ENCODE results near the gene MYO18A. TPM values are rescaled to one million over a fixed set of nuclear protein-coding genes. Genes with fewer than 3 reads are reported as not detected.

MYO18A gene
- total and polyA plus RNA-seq, 10 of the 15 experiments (the other 5 are each of a cell fraction or from before 2014, with no cell fraction given) = 2.9 to 66.0 (median 24.5) TPM

- Histone ChIP-seq H3K4me2 (ENCODE audit: control insufficient read depth, insufficient read depth) (no peak overlapping the region), H3K4me1 (ENCODE audit: control insufficient read depth, insufficient read depth, low read length) (peaks cover 15% of the 10 kb centered on the region), H3K79me2 (ENCODE audit: control insufficient read depth, insufficient read depth, low read length) (no peaks in the 10 kb centered on the region), H3K9ac (ENCODE audit: control insufficient read depth, insufficient read depth, low read length) (no peak overlapping the region), H2AFZ (ENCODE audit: control insufficient read depth, low read depth, low read length) (no peak overlapping the region), H3K27me3 (replicated peaks in 1 of 2; ENCODE audit: control insufficient read depth in 2 of 2, insufficient read depth in 2 of 2, low read length in 1 of 2) (no peaks in the 10 kb centered on the region), H3K27ac (ENCODE audit: control insufficient read depth, insufficient read depth) (no peak overlapping the region), H3K4me3 (no peak overlapping the region), H3K9me3 (replicated peaks; ENCODE audit: control insufficient read depth, insufficient read depth, low read length) (no peaks in the 10 kb centered on the region), H3K36me3 (ENCODE audit: control insufficient read depth in 2 of 2, insufficient read depth in 2 of 2, low read length in 1 of 2) (no peaks in the 10 kb centered on the region), H4K20me1 (ENCODE audit: control insufficient read depth, insufficient read depth) (no peaks in the 10 kb centered on the region)
- no TSS peak for BruUV-seq (replicated peaks)
- intact Hi-C loops (cut with micrococcal nuclease; ENCODE audit: unreplicated experiment) = no loop called here
- RAD21 ChIA-PET (ENCODE audit: unreplicated experiment) = interaction anchor here (2.4 kb wide), 1 partner anchor 69 kb away, joined by 5 read pairs; no protein-coding TSS in a partner anchor
- SMC1A ChIA-PET (ENCODE audit: uncharacterized antibody, unreplicated experiment) = interaction anchor here (0.7 to 1.2 kb wide), 3 partner anchors 9 to 26 kb away, joined by 3 to 4 read pairs (median 3); no protein-coding TSS in a partner anchor
- POLR2A ChIA-PET = interaction anchor here (1.0 kb wide), 1 partner anchor 46 kb away, joined by 6 read pairs; no protein-coding TSS in a partner anchor
- in situ Hi-C loops (cut with MboI) = no loop called here
- DNase-seq (ENCODE audit: low read depth, low spot score) (no peak), FAIRE-seq (no peak), ATAC-seq (no peak)
- 36% methylated on average over 2 of the region's 2 CpGs for WGBS (ENCODE audit: insufficient coverage, insufficient replicate concordance, low lambda C conversion rate, missing lambda C conversion rate)
- CTCF ChIA-PET = interaction anchor here (1.0 to 6.3 kb wide), 7 partner anchors 12 to 76 kb away, joined by 3 to 52 read pairs (median 7); partner anchors contain the start of gene MYO18A
- TF ChIP-seq CHD2 (IDR thresholded peaks at IDR 0.05; ENCODE audit: borderline replicate concordance, low read depth, low read length) (no peak), NR2C1 (IDR thresholded peaks at IDR 0.05) (no peak), ETV6 (conservative IDR thresholded peaks at IDR 0.05 in 1 of 2, IDR thresholded peaks at IDR 0.05 in 1 of 2; ENCODE audit: borderline replicate concordance in 1 of 2, low read depth in 1 of 2) (no peak), ATF7 (IDR thresholded peaks at IDR 0.05; ENCODE audit: low read depth) (no peak), RCOR1 (conservative IDR thresholded peaks at IDR 0.05; ENCODE audit: low read depth, low read length) (no peak), GABPA (IDR thresholded peaks at IDR 0.05; ENCODE audit: low read depth) (no peak), EED (IDR thresholded peaks at IDR 0.05; ENCODE audit: low read depth) (no peak), BCLAF1 (IDR thresholded peaks at IDR 0.05) (no peak), SMAD5 (IDR thresholded peaks at IDR 0.05; ENCODE audit: low read depth) (no peak)
- TF ChIP-seq, protein P1, sequence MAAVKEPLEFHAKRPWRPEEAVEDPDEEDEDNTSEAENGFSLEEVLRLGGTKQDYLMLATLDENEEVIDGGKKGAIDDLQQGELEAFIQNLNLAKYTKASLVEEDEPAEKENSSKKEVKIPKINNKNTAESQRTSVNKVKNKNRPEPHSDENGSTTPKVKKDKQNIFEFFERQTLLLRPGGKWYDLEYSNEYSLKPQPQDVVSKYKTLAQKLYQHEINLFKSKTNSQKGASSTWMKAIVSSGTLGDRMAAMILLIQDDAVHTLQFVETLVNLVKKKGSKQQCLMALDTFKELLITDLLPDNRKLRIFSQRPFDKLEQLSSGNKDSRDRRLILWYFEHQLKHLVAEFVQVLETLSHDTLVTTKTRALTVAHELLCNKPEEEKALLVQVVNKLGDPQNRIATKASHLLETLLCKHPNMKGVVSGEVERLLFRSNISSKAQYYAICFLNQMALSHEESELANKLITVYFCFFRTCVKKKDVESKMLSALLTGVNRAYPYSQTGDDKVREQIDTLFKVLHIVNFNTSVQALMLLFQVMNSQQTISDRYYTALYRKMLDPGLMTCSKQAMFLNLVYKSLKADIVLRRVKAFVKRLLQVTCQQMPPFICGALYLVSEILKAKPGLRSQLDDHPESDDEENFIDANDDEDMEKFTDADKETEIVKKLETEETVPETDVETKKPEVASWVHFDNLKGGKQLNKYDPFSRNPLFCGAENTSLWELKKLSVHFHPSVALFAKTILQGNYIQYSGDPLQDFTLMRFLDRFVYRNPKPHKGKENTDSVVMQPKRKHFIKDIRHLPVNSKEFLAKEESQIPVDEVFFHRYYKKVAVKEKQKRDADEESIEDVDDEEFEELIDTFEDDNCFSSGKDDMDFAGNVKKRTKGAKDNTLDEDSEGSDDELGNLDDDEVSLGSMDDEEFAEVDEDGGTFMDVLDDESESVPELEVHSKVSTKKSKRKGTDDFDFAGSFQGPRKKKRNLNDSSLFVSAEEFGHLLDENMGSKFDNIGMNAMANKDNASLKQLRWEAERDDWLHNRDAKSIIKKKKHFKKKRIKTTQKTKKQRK (IDR thresholded peaks at IDR 0.05; ENCODE audit: low read depth, low read length) = no peak
- TF ChIP-seq, protein P2, sequence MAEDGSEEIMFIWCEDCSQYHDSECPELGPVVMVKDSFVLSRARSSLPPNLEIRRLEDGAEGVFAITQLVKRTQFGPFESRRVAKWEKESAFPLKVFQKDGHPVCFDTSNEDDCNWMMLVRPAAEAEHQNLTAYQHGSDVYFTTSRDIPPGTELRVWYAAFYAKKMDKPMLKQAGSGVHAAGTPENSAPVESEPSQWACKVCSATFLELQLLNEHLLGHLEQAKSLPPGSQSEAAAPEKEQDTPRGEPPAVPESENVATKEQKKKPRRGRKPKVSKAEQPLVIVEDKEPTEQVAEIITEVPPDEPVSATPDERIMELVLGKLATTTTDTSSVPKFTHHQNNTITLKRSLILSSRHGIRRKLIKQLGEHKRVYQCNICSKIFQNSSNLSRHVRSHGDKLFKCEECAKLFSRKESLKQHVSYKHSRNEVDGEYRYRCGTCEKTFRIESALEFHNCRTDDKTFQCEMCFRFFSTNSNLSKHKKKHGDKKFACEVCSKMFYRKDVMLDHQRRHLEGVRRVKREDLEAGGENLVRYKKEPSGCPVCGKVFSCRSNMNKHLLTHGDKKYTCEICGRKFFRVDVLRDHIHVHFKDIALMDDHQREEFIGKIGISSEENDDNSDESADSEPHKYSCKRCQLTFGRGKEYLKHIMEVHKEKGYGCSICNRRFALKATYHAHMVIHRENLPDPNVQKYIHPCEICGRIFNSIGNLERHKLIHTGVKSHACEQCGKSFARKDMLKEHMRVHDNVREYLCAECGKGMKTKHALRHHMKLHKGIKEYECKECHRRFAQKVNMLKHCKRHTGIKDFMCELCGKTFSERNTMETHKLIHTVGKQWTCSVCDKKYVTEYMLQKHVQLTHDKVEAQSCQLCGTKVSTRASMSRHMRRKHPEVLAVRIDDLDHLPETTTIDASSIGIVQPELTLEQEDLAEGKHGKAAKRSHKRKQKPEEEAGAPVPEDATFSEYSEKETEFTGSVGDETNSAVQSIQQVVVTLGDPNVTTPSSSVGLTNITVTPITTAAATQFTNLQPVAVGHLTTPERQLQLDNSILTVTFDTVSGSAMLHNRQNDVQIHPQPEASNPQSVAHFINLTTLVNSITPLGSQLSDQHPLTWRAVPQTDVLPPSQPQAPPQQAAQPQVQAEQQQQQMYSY (CRISPR knock-in tag; IDR thresholded peaks at IDR 0.05) = no peak
These were observed 12.9 kb upstream of the MYO18A start for GRCh38 chr17:29193146-29193545.

All from GM12878 (cell line).